A673 (cell line): ENCODE measurements around the gene ZBTB16. TPM values are rescaled to one million over a fixed set of nuclear protein-coding genes. Genes with fewer than 3 reads are reported as not detected.
A peak's percentile ranks its signal among the peaks of the same experiment; 100 is the strongest.

ENCODE experiments used
- BruUV-seq: library from RNA; stranded (reverse); fragments of 400-500 nt; replicated peaks from 2 replicates; lab custom pipeline; 2021; lab: Mats Ljungman, UMichigan
- CTCF ChIA-PET: fragments of 300-600 bp; sonication (Branson Sonifier 250); formaldehyde crosslinking; loops from one replicate; lab custom pipeline; 2022; ENCODE audit warnings: antibody characterized with exemption; lab: Charles Lee
- POLR2A ChIA-PET: fragments of 300-600 bp; sonication (Branson Sonifier 250); formaldehyde crosslinking; loops from one replicate; lab custom pipeline; 2022; ENCODE audit warnings: antibody characterized with exemption; ENCODE audit not compliant: low non-redundant PET; lab: Charles Lee
- DNase-seq: peaks from one replicate; pipeline ENCODE4 v3.0.0-alpha.2; 2015; ENCODE audit warnings: low spot score
- H3K27ac ChIP-seq: fragments of 200-600 bp; sonication (generic); 2 replicates; pipeline ENCODE4 v1.5.1; 2016; ENCODE audit warnings: mixed run types, low read depth, mild to moderate bottlenecking, mixed read lengths, antibody characterized with exemption, low read length; ENCODE audit not compliant: poor library complexity, severe bottlenecking
- H3K27me3 ChIP-seq: fragments of 200-600 bp; sonication (generic); replicated peaks from 2 replicates; pipeline ENCODE4 v1.6.1; 2017; ENCODE audit warnings: mixed run types, low read depth, mild to moderate bottlenecking, mixed read lengths, antibody characterized with exemption, low read length; ENCODE audit not compliant: insufficient read depth, poor library complexity
- H3K36me3 ChIP-seq: fragments of 200-600 bp; sonication (generic); 2 replicates; pipeline ENCODE4 v1.6.1; 2016; ENCODE audit warnings: mixed run types, mild to moderate bottlenecking, mixed read lengths, antibody characterized with exemption, low read length; ENCODE audit not compliant: insufficient read depth, poor library complexity, severe bottlenecking
- H3K4me1 ChIP-seq: fragments of 200-600 bp; sonication (generic); 2 replicates; pipeline ENCODE4 v1.6.1; 2017; ENCODE audit warnings: mixed run types, mild to moderate bottlenecking, mixed read lengths, antibody characterized with exemption, low read length; ENCODE audit not compliant: insufficient read depth, poor library complexity, severe bottlenecking
- H3K4me3 ChIP-seq: fragments of 200-600 bp; sonication (generic); 2 replicates; pipeline ENCODE4 v1.5.1; 2016; ENCODE audit warnings: low read depth, mixed run types, mild to moderate bottlenecking, mixed read lengths, low read length; ENCODE audit not compliant: poor library complexity, severe bottlenecking
- H3K9me3 ChIP-seq: fragments of 200-600 bp; sonication (generic); 2 replicates; pipeline ENCODE4 v1.6.1; 2016; ENCODE audit warnings: mixed run types, low read depth, mild to moderate bottlenecking, mixed read lengths, antibody characterized with exemption, low read length; ENCODE audit not compliant: poor library complexity, severe bottlenecking
- CTCF ChIP-seq: fragments of 300-800, 200-600 bp; sonication (generic); conservative IDR thresholded peaks from 2 replicates; pipeline ENCODE4 v1.5.1; 2017; ENCODE audit warnings: low read depth, mild to moderate bottlenecking, antibody characterized with exemption, low read length, moderate library complexity, mixed read lengths
- EZH2 ChIP-seq: fragments of 200-600 bp; sonication (generic); IDR thresholded peaks from 2 replicates; pipeline ENCODE4 v1.6.1; 2017; ENCODE audit warnings: borderline replicate concordance, low read depth, mild to moderate bottlenecking, mixed read lengths, antibody characterized with exemption, low read length; ENCODE audit not compliant: poor library complexity, severe bottlenecking
- intact Hi-C: fragments of 100-400 bp; cut with micrococcal nuclease; formaldehyde crosslinking; loops from one replicate; pipeline ENCODE4 v1.10.0; 2022; ENCODE audit not compliant: unreplicated experiment
- total RNA-seq: library from RNA; stranded (reverse); gene quantifications from 2 replicates; pipeline ENCODE4 v1.2.3, GENCODE V29; 2021

Gene ZBTB16
- total RNA-seq, 1 experiment from 2014 or later = 12.0 TPM

- peaks cover 81% of the 10 kb centered on the region for H3K4me1 ChIP-seq
- no peak overlapping the region for H3K4me3 ChIP-seq
- intact Hi-C loops = loop anchor here (5.0 kb wide), 1 partner anchor 86 kb away; no protein-coding TSS in a partner anchor
- no peaks in the 10 kb centered on the region for H3K36me3 ChIP-seq
- H3K27ac ChIP-seq = no peak overlapping the region
- no peaks in the 10 kb centered on the region for H3K27me3 ChIP-seq
- no peaks in the 10 kb centered on the region for H3K9me3 ChIP-seq
- POLR2A ChIA-PET = no interaction called here
- DNase-seq = no peak
- CTCF ChIA-PET = interaction anchor here (0.6 kb wide), 1 partner anchor 68 kb away, joined by 5 read pairs; no protein-coding TSS in a partner anchor
- TF ChIP-seq CTCF (no peak), EZH2 (no peak)
- no TSS peak for BruUV-seq
Measured at GRCh38 chr11:114078423-114078822, 18.9 kb downstream of the ZBTB16 start.

GRCh38 chr11:114079511-114080065 is 20.1 kb downstream of the ZBTB16 start:
- Histone ChIP-seq H3K9me3 (no peaks in the 10 kb centered on the region), H3K4me1 (peaks cover 73% of the 10 kb centered on the region), H3K36me3 (no peaks in the 10 kb centered on the region), H3K27ac (no peak overlapping the region), H3K4me3 (no peak overlapping the region), H3K27me3 (no peaks in the 10 kb centered on the region)
- ChIA-PET POLR2A (no interaction called here), CTCF (no interaction called here)
- TF ChIP-seq EZH2 = no peak
- TF ChIP-seq CTCF = no peak
- no TSS peak for BruUV-seq
- DNase-seq = no peak
- intact Hi-C loops = loop anchor here (5.0 kb wide), 1 partner anchor 87 kb away; no protein-coding TSS in a partner anchor

GRCh38 chr11:114080219-114080618 is 20.7 kb downstream of the ZBTB16 start:
- no peak overlapping the region for H3K4me3 ChIP-seq
- no peaks in the 10 kb centered on the region for H3K27me3 ChIP-seq
- peak; percentile 77 for DNase-seq
- peaks cover 67% of the 10 kb centered on the region for H3K4me1 ChIP-seq
- no peaks in the 10 kb centered on the region for H3K36me3 ChIP-seq
- intact Hi-C loops = no loop called here
- no peak overlapping the region for H3K27ac ChIP-seq
- BruUV-seq = no TSS peak
- TF ChIP-seq EZH2 (no peak), CTCF (no peak)
- ChIA-PET CTCF (no interaction called here), POLR2A (interaction anchor here (0.7 kb wide), 1 partner anchor 50 kb away, joined by 3 read pairs; no protein-coding TSS in a partner anchor)
- no peaks in the 10 kb centered on the region for H3K9me3 ChIP-seq
